Tibial nerve (tissue), 3 donors: ENCODE results near the gene EPHB3.

Source experiments
- CTCF ChIP-seq, 5 experiments: fragments of 200-600 bp in 3 of 5; fragments of 450-650 bp in 2 of 5; sonication (generic) in 3 of 5; IDR thresholded peaks; one replicate each; pipeline ENCODE4 v1.5.1; 2016 to 2019; ENCODE audit warnings: antibody characterized with exemption in 5 of 5, mild to moderate bottlenecking in 3 of 5, moderate library complexity in 2 of 5
- POLR2A ChIP-seq, 2 donors: fragments of 450-650 bp; IDR thresholded peaks; one replicate each; pipeline ENCODE4 v1.6.1; 2017; ENCODE audit warnings: antibody characterized with exemption in 2 of 2, mild to moderate bottlenecking in 2 of 2, moderate library complexity in 2 of 2

GRCh38 chr3:184563561-184563925 is 2.0 kb downstream of the EPHB3 start:
- no peak for TF ChIP-seq CTCF (IDR thresholded peaks at IDR 0.05)
- no peak for TF ChIP-seq POLR2A (IDR thresholded peaks at IDR 0.05)
